Panc1 (cell line): ENCODE data around the gene THTPA. TPM values are rescaled to one million over a fixed set of nuclear protein-coding genes. Genes with fewer than 3 reads are reported as not detected.
A peak's percentile ranks its signal among the peaks of the same experiment; 100 is the strongest.

Source experiments
- ATAC-seq: fragments of 200-7000 bp; cut with Tn5 transposase; 2 replicates; pipeline ENCODE4 v1.9.1; 2020; ENCODE audit warnings: mild to moderate bottlenecking, moderate library complexity
- BruUV-seq: library from RNA; stranded (reverse); fragments of 400-500 nt; replicated peaks from 2 replicates; lab custom pipeline; 2021; lab: Mats Ljungman, UMichigan
- CTCF ChIA-PET: fragments of 300-600 bp; sonication (Branson Sonifier 250); formaldehyde crosslinking; loops from one replicate; lab custom pipeline; 2022; ENCODE audit warnings: antibody characterized with exemption; lab: Charles Lee
- POLR2A ChIA-PET: fragments of 300-600 bp; sonication (Branson Sonifier 250); formaldehyde crosslinking; loops from one replicate; lab custom pipeline; 2022; ENCODE audit warnings: antibody characterized with exemption; lab: Charles Lee
- DNase-seq: peaks from one replicate; pipeline ENCODE4 v3.0.0-alpha.2; 2010; ENCODE audit warnings: low read depth, low spot score
- H3K27ac ChIP-seq: 2 replicates; pipeline ENCODE4 v1.5.1; 2011; ENCODE audit warnings: mild to moderate bottlenecking, low read length, inconsistent platforms
- H3K27me3 ChIP-seq: fragments of 200-500 bp; sonication (Bioruptor generic); 2 replicates; pipeline ENCODE4 v1.6.0; 2014; ENCODE audit warnings: low read length, inconsistent platforms; ENCODE audit not compliant: control insufficient read depth, insufficient read depth
- H3K36me3 ChIP-seq: fragments of 200-500 bp; sonication (Bioruptor generic); 2 replicates; pipeline ENCODE4 v1.5.1; 2014; ENCODE audit warnings: inconsistent platforms, mild to moderate bottlenecking, low read length, moderate library complexity; ENCODE audit not compliant: control insufficient read depth, insufficient read depth
- H3K4me1 ChIP-seq: 2 replicates; pipeline ENCODE4 v1.5.1; 2011; ENCODE audit warnings: inconsistent platforms, mild to moderate bottlenecking, low read length, moderate library complexity; ENCODE audit not compliant: control insufficient read depth, insufficient read depth
- H3K4me3 ChIP-seq, 2 experiments: 2 replicates each; pipeline ENCODE4 v1.5.1; 2011 to 2012; ENCODE audit warnings: low read depth in 2 of 2, low read length in 2 of 2, mild to moderate bottlenecking in 2 of 2, inconsistent platforms in 1 of 2, moderate library complexity in 1 of 2
- H3K9me3 ChIP-seq: fragments of 200-500 bp; sonication (Bioruptor generic); 2 replicates; pipeline ENCODE4 v1.5.1; 2014; ENCODE audit warnings: low read depth, mild to moderate bottlenecking, inconsistent platforms, low read length, moderate library complexity; ENCODE audit not compliant: control insufficient read depth, insufficient read depth
- POLR2AphosphoS5 ChIP-seq: IDR thresholded peaks from 2 replicates; pipeline ENCODE4 v1.6.1; 2012; ENCODE audit warnings: mild to moderate bottlenecking, low read depth, low read length, moderate library complexity
- REST ChIP-seq, 2 experiments: IDR thresholded peaks; 2 replicates each; pipeline ENCODE4 v1.6.1; 2011 to 2012; ENCODE audit warnings: low read depth in 2 of 2, control low read depth in 1 of 2, low read length in 1 of 2, mild to moderate bottlenecking in 1 of 2, moderate library complexity in 1 of 2; ENCODE audit not compliant: insufficient read depth in 1 of 2
- SIN3A ChIP-seq: IDR thresholded peaks from 2 replicates; pipeline ENCODE4 v1.6.1; 2012; ENCODE audit warnings: low read depth, mild to moderate bottlenecking, low read length, moderate library complexity, borderline replicate concordance; ENCODE audit not compliant: insufficient read depth
- TCF7L2 ChIP-seq: IDR thresholded peaks from 2 replicates; pipeline ENCODE4 v1.6.1; 2011; ENCODE audit warnings: mild to moderate bottlenecking, low read depth, low read length, inconsistent platforms
- in situ Hi-C: cut with HindIII; loops from 2 replicates; pipeline ENCODE4 v1.10.0; 2016; ENCODE audit warnings: low sequenced_read_pairs, low pct_unique_long_range_greater_than_20kb
- intact Hi-C: fragments of 100-400 bp; cut with micrococcal nuclease; formaldehyde crosslinking; loops from one replicate; pipeline ENCODE4 v1.10.0; 2022; ENCODE audit not compliant: unreplicated experiment
- total RNA-seq: library from RNA; stranded (reverse); gene quantifications from one replicate; pipeline ENCODE4 v1.2.1, GENCODE V29; 2021; ENCODE audit not compliant: unreplicated experiment
- TF ChIP-seq, protein P1 (sequence below): fragments of 450-650 bp; IDR thresholded peaks from 2 replicates; pipeline ENCODE4 v1.5.1; 2017; ENCODE audit warnings: mild to moderate bottlenecking

Gene THTPA
- total RNA-seq, 1 experiment from 2014 or later: 13.3 TPM

GRCh38 chr14:23573384-23574015 is 17.4 kb downstream of the THTPA start:
- TF ChIP-seq TCF7L2 (no peak), POLR2AphosphoS5 (no peak), SIN3A (no peak), REST (IDR thresholded peaks at IDR 0.05; ENCODE audit: insufficient read depth in 1 of 2, low read depth in 2 of 2, low read length in 1 of 2) (no peak)
- TF ChIP-seq, protein P1, sequence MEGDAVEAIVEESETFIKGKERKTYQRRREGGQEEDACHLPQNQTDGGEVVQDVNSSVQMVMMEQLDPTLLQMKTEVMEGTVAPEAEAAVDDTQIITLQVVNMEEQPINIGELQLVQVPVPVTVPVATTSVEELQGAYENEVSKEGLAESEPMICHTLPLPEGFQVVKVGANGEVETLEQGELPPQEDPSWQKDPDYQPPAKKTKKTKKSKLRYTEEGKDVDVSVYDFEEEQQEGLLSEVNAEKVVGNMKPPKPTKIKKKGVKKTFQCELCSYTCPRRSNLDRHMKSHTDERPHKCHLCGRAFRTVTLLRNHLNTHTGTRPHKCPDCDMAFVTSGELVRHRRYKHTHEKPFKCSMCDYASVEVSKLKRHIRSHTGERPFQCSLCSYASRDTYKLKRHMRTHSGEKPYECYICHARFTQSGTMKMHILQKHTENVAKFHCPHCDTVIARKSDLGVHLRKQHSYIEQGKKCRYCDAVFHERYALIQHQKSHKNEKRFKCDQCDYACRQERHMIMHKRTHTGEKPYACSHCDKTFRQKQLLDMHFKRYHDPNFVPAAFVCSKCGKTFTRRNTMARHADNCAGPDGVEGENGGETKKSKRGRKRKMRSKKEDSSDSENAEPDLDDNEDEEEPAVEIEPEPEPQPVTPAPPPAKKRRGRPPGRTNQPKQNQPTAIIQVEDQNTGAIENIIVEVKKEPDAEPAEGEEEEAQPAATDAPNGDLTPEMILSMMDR: no peak
- no peak for ATAC-seq
- ChIA-PET POLR2A (no interaction called here), CTCF (no interaction called here)
- Histone ChIP-seq H3K27ac (no peak overlapping the region), H3K9me3 (no peaks in the 10 kb centered on the region), H3K27me3 (no peaks in the 10 kb centered on the region), H3K4me3 (no peak overlapping the region), H3K4me1 (peaks cover 6% of the 10 kb centered on the region), H3K36me3 (no peaks in the 10 kb centered on the region)
- no peak for DNase-seq
- no TSS peak for BruUV-seq
- intact Hi-C loops: no loop called here
- in situ Hi-C loops: no loop called here

DNA sequence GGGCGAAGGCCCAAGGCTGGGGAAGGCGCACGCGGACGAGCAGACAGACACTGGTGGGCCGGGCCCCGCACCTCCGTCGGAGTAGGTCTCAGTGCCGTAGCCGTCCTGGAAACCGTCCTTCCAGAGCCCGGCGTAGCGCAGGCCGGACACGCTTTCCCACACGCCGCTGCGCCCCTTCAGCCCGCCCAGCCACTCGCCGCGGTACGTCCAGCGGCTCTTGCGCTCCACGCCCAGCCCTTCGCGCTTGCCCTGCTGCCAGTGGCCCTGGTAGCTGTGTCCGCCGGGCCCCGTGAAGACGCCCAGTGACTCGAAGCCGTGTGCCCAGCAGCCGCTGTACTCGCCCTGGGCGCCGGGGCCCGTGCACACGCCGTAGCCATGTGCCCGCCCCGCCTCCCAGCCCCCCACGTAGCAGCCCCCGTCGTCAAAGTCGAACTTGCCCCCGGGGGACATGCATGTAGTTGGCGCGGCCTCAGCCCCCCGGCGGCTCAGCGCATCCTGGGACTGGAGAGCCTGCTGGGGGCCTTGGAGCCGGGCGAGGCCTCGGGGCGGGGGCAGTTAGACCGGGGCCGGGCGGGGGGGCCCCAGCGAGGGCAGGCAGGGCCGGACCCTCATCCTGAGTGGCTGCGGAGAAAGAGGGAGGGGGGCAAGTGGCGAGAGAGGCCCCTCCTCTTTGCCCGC is 21.1 kb downstream of the THTPA start:
- DNase-seq: no peak
- Histone ChIP-seq H3K36me3 (no peaks in the 10 kb centered on the region), H3K4me1 (no peaks in the 10 kb centered on the region), H3K9me3 (no peaks in the 10 kb centered on the region), H3K27me3 (no peaks in the 10 kb centered on the region), H3K4me3 (peak overlapping the region in 1 of 2 experiments; percentile 13; a peak in 1 of 4 replicates), H3K27ac (no peak overlapping the region)
- intact Hi-C loops (no loop called here), in situ Hi-C loops (no loop called here)
- TF ChIP-seq POLR2AphosphoS5 (no peak), TCF7L2 (no peak), SIN3A (no peak), REST (IDR thresholded peaks at IDR 0.05; ENCODE audit: insufficient read depth in 1 of 2, low read depth in 2 of 2, low read length in 1 of 2) (no peak)
- BruUV-seq: no TSS peak
- ATAC-seq: no peak; the same call in 1 of the 2 replicates
- ChIA-PET POLR2A (no interaction called here), CTCF (no interaction called here)
